ENCODE data around the gene ETV1.

DNA sequence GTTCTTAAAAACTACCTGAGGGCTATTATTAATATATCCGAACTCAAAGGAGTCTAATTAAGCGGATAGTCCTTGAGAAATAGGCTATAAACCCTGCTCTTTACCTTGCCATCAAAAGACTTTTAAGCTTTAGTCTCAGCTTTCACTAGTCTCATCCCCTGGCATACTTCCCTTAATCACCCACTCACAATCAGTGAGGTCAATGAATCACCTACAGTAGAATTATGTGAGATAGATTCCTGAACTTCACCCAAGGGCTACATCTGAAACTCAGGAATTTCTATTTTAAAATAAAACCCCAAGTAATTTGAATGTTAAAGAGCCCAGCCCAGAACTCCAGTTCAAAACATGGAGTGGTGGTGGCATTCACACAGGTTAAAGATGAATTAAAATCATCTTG, 108.7 kb downstream of the ETV1 start:
- no peak for TF ChIP-seq SPI1 (IDR thresholded peaks at IDR 0.05; ENCODE audit: borderline replicate concordance, low read depth)
- TF ChIP-seq, protein P1, sequence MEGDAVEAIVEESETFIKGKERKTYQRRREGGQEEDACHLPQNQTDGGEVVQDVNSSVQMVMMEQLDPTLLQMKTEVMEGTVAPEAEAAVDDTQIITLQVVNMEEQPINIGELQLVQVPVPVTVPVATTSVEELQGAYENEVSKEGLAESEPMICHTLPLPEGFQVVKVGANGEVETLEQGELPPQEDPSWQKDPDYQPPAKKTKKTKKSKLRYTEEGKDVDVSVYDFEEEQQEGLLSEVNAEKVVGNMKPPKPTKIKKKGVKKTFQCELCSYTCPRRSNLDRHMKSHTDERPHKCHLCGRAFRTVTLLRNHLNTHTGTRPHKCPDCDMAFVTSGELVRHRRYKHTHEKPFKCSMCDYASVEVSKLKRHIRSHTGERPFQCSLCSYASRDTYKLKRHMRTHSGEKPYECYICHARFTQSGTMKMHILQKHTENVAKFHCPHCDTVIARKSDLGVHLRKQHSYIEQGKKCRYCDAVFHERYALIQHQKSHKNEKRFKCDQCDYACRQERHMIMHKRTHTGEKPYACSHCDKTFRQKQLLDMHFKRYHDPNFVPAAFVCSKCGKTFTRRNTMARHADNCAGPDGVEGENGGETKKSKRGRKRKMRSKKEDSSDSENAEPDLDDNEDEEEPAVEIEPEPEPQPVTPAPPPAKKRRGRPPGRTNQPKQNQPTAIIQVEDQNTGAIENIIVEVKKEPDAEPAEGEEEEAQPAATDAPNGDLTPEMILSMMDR (IDR thresholded peaks at IDR 0.05; ENCODE audit: insufficient read depth, low read length) = no peak
